Activated T-cell treated with anti-CD3 and anti-CD28 coated beads for 4 hours (primary cell): ENCODE data around the gene GSTA4.
"Not testable (repeated sequence)": the region's sequence is repeated elsewhere in the genome, so short reads cannot be mapped to it uniquely, and the experiment has no call there.

Source experiments
- DNase-seq: peaks from one replicate; pipeline ENCODE4 v3.0.0-alpha.2; 2020

GSTA4 gene

GRCh38 chr6:53011979-53012378 is 16.9 kb upstream of the GSTA4 start:
- no peak for DNase-seq

GRCh38 chr6:53010504-53010903 is 15.4 kb upstream of the GSTA4 start:
- DNase-seq: no peak

GRCh38 chr6:53009511-53009910 is 14.4 kb upstream of the GSTA4 start:
- no peak for DNase-seq

GRCh38 chr6:53009056-53009455 is 14.0 kb upstream of the GSTA4 start:
- no peak for DNase-seq

GRCh38 chr6:53008192-53008687 is 13.2 kb upstream of the GSTA4 start:
- DNase-seq: not testable (repeated sequence)

- DNase-seq: no peak
Observed at GRCh38 chr6:53005663-53006250, 10.7 kb upstream of the GSTA4 start.

GRCh38 chr6:52999456-52999855 is 4.4 kb upstream of the GSTA4 start:
- DNase-seq: no peak

- no peak for DNase-seq
Observed at GRCh38 chr6:52998603-52999002, 3.5 kb upstream of the GSTA4 start.

- DNase-seq: no peak
Observed at GRCh38 chr6:52995913-52996645, 995 bp upstream of the GSTA4 start.

GRCh38 chr6:52994839-52995088 is 320 bp downstream of the GSTA4 start:
- DNase-seq: peak; percentile 11

- DNase-seq: no peak
Observed at GRCh38 chr6:52994031-52994838, 849 bp downstream of the GSTA4 start.

GRCh38 chr6:52992980-52993920 is 1.8 kb downstream of the GSTA4 start:
- no peak for DNase-seq

GRCh38 chr6:52990342-52990741 is 4.7 kb downstream of the GSTA4 start:
- no peak for DNase-seq

- DNase-seq: no peak
Observed at GRCh38 chr6:52985228-52985627, 9.9 kb downstream of the GSTA4 start.

- DNase-seq: no peak
Observed at GRCh38 chr6:52984247-52984646, 10.8 kb downstream of the GSTA4 start.

GRCh38 chr6:52983159-52983848 is 11.8 kb downstream of the GSTA4 start:
- DNase-seq: no peak

- no peak for DNase-seq
Observed at GRCh38 chr6:52982680-52983079, 12.4 kb downstream of the GSTA4 start.

- DNase-seq: no peak
Observed at GRCh38 chr6:52981222-52981900, 13.7 kb downstream of the GSTA4 start.

- DNase-seq: no peak
Observed at GRCh38 chr6:52976591-52977035, 18.5 kb downstream of the GSTA4 start.

GRCh38 chr6:52976149-52976548 is 18.9 kb downstream of the GSTA4 start:
- no peak for DNase-seq

- DNase-seq: no peak
Observed at GRCh38 chr6:52975580-52975979, 19.5 kb downstream of the GSTA4 start.

- DNase-seq: no peak
Observed at GRCh38 chr6:52972989-52973388, 22.1 kb downstream of the GSTA4 start.
